NT2/D1 (cell line): Measurements from ENCODE around the gene RBMS1.
A peak's percentile ranks its signal among the peaks of the same experiment; 100 is the strongest.

Experiments used
- DNase-seq: peaks from one replicate; pipeline ENCODE4 v3.0.0-alpha.2; 2011; ENCODE audit warnings: low read depth, low spot score
- H3K27me3 ChIP-seq: 2 replicates; pipeline ENCODE4 v1.6.0; 2011; ENCODE audit warnings: mild to moderate bottlenecking; ENCODE audit not compliant: insufficient read length, insufficient read depth
- H3K36me3 ChIP-seq: 2 replicates; pipeline ENCODE4 v1.6.1; 2011; ENCODE audit warnings: mild to moderate bottlenecking, low read length, mixed read lengths; ENCODE audit not compliant: insufficient read depth, insufficient read length
- H3K4me1 ChIP-seq: 2 replicates; pipeline ENCODE4 v1.5.1; 2011; ENCODE audit not compliant: insufficient read depth, insufficient read length
- H3K4me3 ChIP-seq: 2 replicates; pipeline ENCODE4 v1.5.1; 2011; ENCODE audit warnings: low read depth; ENCODE audit not compliant: insufficient read length
- H3K9ac ChIP-seq: 2 replicates; pipeline ENCODE4 v1.6.0; 2011; ENCODE audit warnings: low read depth; ENCODE audit not compliant: insufficient read length
- H3K9me3 ChIP-seq: 2 replicates; pipeline ENCODE4 v1.5.1; 2011; ENCODE audit warnings: mild to moderate bottlenecking, low read length; ENCODE audit not compliant: insufficient read depth
- SUZ12 ChIP-seq: IDR thresholded peaks from 2 replicates; pipeline ENCODE4 v1.6.1; 2011; ENCODE audit not compliant: insufficient read length, insufficient read depth; ENCODE audit errors: extremely low read depth
- YY1 ChIP-seq: IDR thresholded peaks from 2 replicates; pipeline ENCODE4 v1.6.1; 2011; ENCODE audit not compliant: insufficient read length, insufficient read depth
- ZNF274 ChIP-seq: IDR thresholded peaks from 2 replicates; pipeline ENCODE4 v1.6.1; 2011; ENCODE audit warnings: mild to moderate bottlenecking, low read depth, low read length

Gene RBMS1

GRCh38 chr2:160417745-160418397 lies 75.7 kb downstream of the RBMS1 start:
- TF ChIP-seq ZNF274 (no peak), SUZ12 (no peak), YY1 (no peak)
- no peaks in the 10 kb centered on the region for H3K4me1 ChIP-seq
- no peak overlapping the region for H3K4me3 ChIP-seq
- no peaks in the 10 kb centered on the region for H3K27me3 ChIP-seq
- H3K9ac ChIP-seq, result no peak overlapping the region
- H3K36me3 ChIP-seq, result peaks cover 3% of the 10 kb centered on the region
- DNase-seq, result peak; percentile 44
- H3K9me3 ChIP-seq, result no peaks in the 10 kb centered on the region

DNA sequence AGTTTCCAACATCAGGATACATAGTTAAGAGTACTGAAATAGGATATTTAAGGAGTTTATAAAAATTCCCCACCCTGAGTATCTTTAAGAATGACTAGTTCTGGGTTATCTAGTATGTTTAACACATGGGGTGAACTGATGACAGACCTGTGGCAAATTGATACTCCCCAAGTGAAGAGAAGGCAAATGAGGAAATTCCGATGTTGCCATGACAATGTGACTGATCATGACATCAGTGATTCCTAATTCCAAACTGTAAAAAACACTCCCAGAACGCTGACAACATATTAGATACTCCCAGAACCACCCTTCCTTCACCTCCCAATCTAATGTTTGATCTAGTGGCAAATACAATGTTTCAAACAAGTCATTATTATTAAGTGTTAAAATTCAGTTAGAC lies 77.6 kb downstream of the RBMS1 start:
- Histone ChIP-seq H3K9me3 (no peaks in the 10 kb centered on the region), H3K36me3 (peaks cover 3% of the 10 kb centered on the region), H3K4me1 (no peaks in the 10 kb centered on the region), H3K27me3 (no peaks in the 10 kb centered on the region), H3K9ac (no peak overlapping the region), H3K4me3 (no peak overlapping the region)
- DNase-seq, result no peak
- TF ChIP-seq SUZ12 (no peak), YY1 (no peak), ZNF274 (no peak)

- no peaks in the 10 kb centered on the region for H3K36me3 ChIP-seq
- TF ChIP-seq YY1, result no peak
- H3K4me1 ChIP-seq, result no peaks in the 10 kb centered on the region
- no peaks in the 10 kb centered on the region for H3K9me3 ChIP-seq
- no peaks in the 10 kb centered on the region for H3K27me3 ChIP-seq
- no peak overlapping the region for H3K9ac ChIP-seq
- no peak overlapping the region for H3K4me3 ChIP-seq
- DNase-seq, result no peak
These were observed 81.7 kb downstream of the RBMS1 start for GRCh38 chr2:160411955-160412354.

DNA sequence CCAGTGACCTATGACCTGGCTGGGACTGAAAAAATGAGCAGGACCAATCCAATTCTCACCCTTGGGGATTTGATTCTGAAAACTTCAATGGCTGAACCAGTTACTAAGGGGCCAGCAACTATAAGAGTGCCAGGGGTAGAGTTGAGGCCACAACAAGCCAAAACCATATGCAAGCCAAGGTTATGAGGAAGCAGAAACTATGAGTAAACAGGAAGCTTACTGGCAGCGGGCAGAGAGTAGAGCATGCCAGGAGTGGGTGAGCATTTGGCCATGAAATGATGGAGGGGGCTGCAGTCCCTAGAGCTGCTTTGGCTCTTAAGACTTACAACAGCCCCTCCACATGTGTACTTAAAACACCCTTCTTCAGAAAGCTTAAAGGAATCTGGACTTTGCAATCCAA lies 82.4 kb downstream of the RBMS1 start:
- DNase-seq, result no peak
- Histone ChIP-seq H3K9ac (no peak overlapping the region), H3K4me3 (no peak overlapping the region), H3K27me3 (no peaks in the 10 kb centered on the region), H3K4me1 (no peaks in the 10 kb centered on the region), H3K36me3 (no peaks in the 10 kb centered on the region), H3K9me3 (no peaks in the 10 kb centered on the region)
- TF ChIP-seq ZNF274 (no peak), SUZ12 (no peak), YY1 (no peak)

DNA sequence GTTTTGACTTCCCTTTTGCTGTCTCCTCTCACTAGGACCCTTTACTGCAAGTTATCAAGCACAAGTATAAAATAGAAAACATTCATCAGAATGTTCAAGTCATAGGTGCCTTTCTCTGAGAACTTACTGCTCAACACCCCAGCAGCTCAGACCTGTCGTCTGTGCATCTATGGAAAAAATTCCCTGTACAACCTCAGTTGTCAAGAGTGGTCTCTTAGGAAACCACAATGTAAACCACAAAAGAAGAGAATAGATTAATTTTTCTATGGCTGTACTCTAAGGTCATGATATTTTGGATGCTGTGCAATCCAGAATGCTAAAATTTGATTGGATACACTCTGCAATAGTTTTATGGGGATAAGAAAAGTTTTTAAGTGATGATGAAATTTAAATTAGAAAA lies 84.1 kb downstream of the RBMS1 start:
- Histone ChIP-seq H3K36me3 (no peaks in the 10 kb centered on the region), H3K9ac (no peak overlapping the region), H3K27me3 (no peaks in the 10 kb centered on the region), H3K4me3 (no peak overlapping the region), H3K4me1 (peaks cover 3% of the 10 kb centered on the region), H3K9me3 (no peaks in the 10 kb centered on the region)
- TF ChIP-seq YY1 (no peak), ZNF274 (no peak), SUZ12 (no peak)
- DNase-seq, result no peak

DNA sequence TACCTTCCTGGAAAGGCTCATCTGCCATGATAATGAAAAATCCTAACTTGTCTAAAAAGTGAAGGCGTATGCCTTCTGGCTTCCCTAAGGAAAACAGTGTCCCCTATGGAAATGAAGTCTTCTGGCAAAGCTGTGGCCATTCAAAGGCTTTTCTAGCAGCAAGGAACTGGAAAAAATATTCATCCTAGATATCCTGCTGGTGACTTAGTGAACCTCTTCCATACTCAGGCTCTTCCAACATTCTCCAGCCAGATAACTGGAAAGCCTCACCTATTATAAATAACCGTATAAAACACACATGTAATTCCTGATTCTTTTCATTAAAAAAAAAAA lies 84.7 kb downstream of the RBMS1 start:
- peak overlapping the region; percentile 48 for H3K4me3 ChIP-seq
- H3K27me3 ChIP-seq, result no peaks in the 10 kb centered on the region
- peaks cover 3% of the 10 kb centered on the region for H3K4me1 ChIP-seq
- no peak for DNase-seq
- no peaks in the 10 kb centered on the region for H3K9me3 ChIP-seq
- no peak overlapping the region for H3K9ac ChIP-seq
- H3K36me3 ChIP-seq, result no peaks in the 10 kb centered on the region
- no peak for TF ChIP-seq YY1
- no peak for TF ChIP-seq SUZ12
- TF ChIP-seq ZNF274, result no peak

- Histone ChIP-seq H3K4me1 (peaks cover 3% of the 10 kb centered on the region), H3K27me3 (no peaks in the 10 kb centered on the region), H3K9me3 (no peaks in the 10 kb centered on the region), H3K36me3 (no peaks in the 10 kb centered on the region), H3K9ac (peak overlapping the region; percentile 84), H3K4me3 (peak overlapping the region; percentile 48)
- no peak for TF ChIP-seq SUZ12
- no peak for TF ChIP-seq ZNF274
- TF ChIP-seq YY1, result no peak
- DNase-seq, result peak; percentile 40
These were observed 85.2 kb downstream of the RBMS1 start for GRCh38 chr2:160408173-160408958.
